Activated gamma-delta T cell treated with anti-CD3 and anti-CD28 coated beads, Interleukin-2, amount 50 U/mL, for 16 hours (primary cell): ENCODE results near the gene DNMT3B.

Experiments used
- DNase-seq: peaks from one replicate; pipeline ENCODE4 v3.0.0-alpha.2; 2020; ENCODE audit warnings: low read depth

Gene DNMT3B

GRCh38 chr20:32823737-32824588, 61.8 kb downstream of the DNMT3B start:
- DNase-seq, result no peak

GRCh38 chr20:32828029-32828680, 66.0 kb downstream of the DNMT3B start:
- no peak for DNase-seq

- no peak for DNase-seq
Measured at GRCh38 chr20:32829311-32830005, 67.3 kb downstream of the DNMT3B start.

GRCh38 chr20:32830437-32830836, 68.3 kb downstream of the DNMT3B start:
- no peak for DNase-seq

- DNase-seq, result no peak
Measured at GRCh38 chr20:32831982-32832381, 69.8 kb downstream of the DNMT3B start.

GRCh38 chr20:32832664-32833063, 70.5 kb downstream of the DNMT3B start:
- DNase-seq, result no peak

- no peak for DNase-seq
Measured at GRCh38 chr20:32834972-32835371, 72.8 kb downstream of the DNMT3B start.

- no peak for DNase-seq
Measured at GRCh38 chr20:32837157-32837556, 75.0 kb downstream of the DNMT3B start.

- DNase-seq, result no peak
Measured at GRCh38 chr20:32839227-32839981, 77.2 kb downstream of the DNMT3B start.

- no peak for DNase-seq
Measured at GRCh38 chr20:32839982-32840285, 77.7 kb downstream of the DNMT3B start.

- no peak for DNase-seq
Measured at GRCh38 chr20:32841174-32841573, 79.0 kb downstream of the DNMT3B start.

- DNase-seq, result no peak
Measured at GRCh38 chr20:32841632-32842031, 79.4 kb downstream of the DNMT3B start.

- DNase-seq, result no peak
Measured at GRCh38 chr20:32842688-32843524, 80.7 kb downstream of the DNMT3B start.

GRCh38 chr20:32845786-32846185, 83.6 kb downstream of the DNMT3B start:
- no peak for DNase-seq

- DNase-seq, result no peak
Measured at GRCh38 chr20:32846852-32847251, 84.7 kb downstream of the DNMT3B start.

- no peak for DNase-seq
Measured at GRCh38 chr20:32847964-32848363, 85.8 kb downstream of the DNMT3B start.

GRCh38 chr20:32848846-32849245, 86.7 kb downstream of the DNMT3B start:
- no peak for DNase-seq

GRCh38 chr20:32849577-32849976, 87.4 kb downstream of the DNMT3B start:
- no peak for DNase-seq

GRCh38 chr20:32855387-32855786, 93.2 kb downstream of the DNMT3B start:
- DNase-seq, result no peak

- DNase-seq, result no peak
Measured at GRCh38 chr20:32858189-32858588, 96.0 kb downstream of the DNMT3B start.
